Erythroblast (primary cell): Measurements from ENCODE around the gene PIP5K1B.

Experiments used
- GATA1 ChIP-seq: IDR thresholded peaks from 2 replicates; pipeline ENCODE4 v1.6.1; 2011; ENCODE audit warnings: low read depth, mild to moderate bottlenecking, control low read depth, low read length, moderate library complexity
- POLR2A ChIP-seq: IDR thresholded peaks from 2 replicates; pipeline ENCODE4 v1.6.1; 2011; ENCODE audit warnings: mild to moderate bottlenecking, low read length

DNA sequence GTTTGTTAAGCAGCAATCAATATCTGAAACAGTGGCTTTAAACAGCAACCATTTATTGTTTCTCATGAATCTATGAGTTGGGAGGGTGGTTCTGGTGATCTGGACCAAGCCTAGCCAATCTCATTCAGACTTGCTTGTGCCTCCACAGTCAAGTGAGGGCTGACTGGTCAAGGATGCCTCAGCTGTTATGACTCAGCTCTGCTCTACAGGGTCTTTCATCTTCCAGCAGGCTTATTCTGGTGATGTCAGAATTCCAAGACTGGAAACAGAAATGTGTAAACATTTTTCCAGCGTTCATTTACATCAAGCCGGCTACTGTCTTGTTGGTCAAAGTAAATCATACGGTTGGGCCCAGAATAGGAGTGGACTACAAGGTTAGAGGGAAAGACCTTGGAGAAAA lies 2.5 kb upstream of the PIP5K1B start:
- TF ChIP-seq POLR2A (no peak), GATA1 (no peak)
